K562 (cell line): Measurements from ENCODE around the gene GALNT7. TPM values are rescaled to one million over a fixed set of nuclear protein-coding genes. Genes with fewer than 3 reads are reported as not detected.

Source experiments
- ATAC-seq: fragments of 200-7000 bp; cut with Tn5 transposase; 3 replicates; pipeline ENCODE4 v1.9.1; 2020; ENCODE audit warnings: moderate library complexity
- BruUV-seq: library from RNA; stranded (reverse); fragments of 400-500 nt; replicated peaks from 2 replicates; lab custom pipeline; 2021; lab: Mats Ljungman, UMichigan
- CTCF ChIA-PET: fragments of 300-600 bp; formaldehyde crosslinking; extraction: SDS; loops from one replicate; lab custom pipeline; 2021; ENCODE audit warnings: low intra/inter-chr PET ratio; lab: Yijun Ruan, JAX
- POLR2A ChIA-PET: fragments of 300-600, 350-650 bp; sonication (Branson Sonifier 250); formaldehyde crosslinking; extraction: SDS; loops from one replicate; lab custom pipeline; 2021; ENCODE audit warnings: antibody characterized with exemption, inconsistent platforms; lab: Yijun Ruan, JAX
- DNase-seq, 4 experiments: peaks; one replicate each; pipeline versions ENCODE4 v3.0.0 to v3.0.0-alpha.2; 2011 to 2018; ENCODE audit warnings: low spot score in 3 of 4, mixed read lengths in 3 of 4; ENCODE audit errors: extremely low read depth in 1 of 4
- FAIRE-seq: peaks from 2 replicates; lab custom pipeline; 2011; peaks lifted over from hg19 to GRCh38; lab: Jason Lieb, UNC
- H2AFZ ChIP-seq: 2 replicates; pipeline ENCODE4 v1.6.0; 2011; ENCODE audit warnings: low read depth, low read length, control low read depth, inconsistent platforms
- H3K27ac ChIP-seq: fragments of 200-600 bp; 3 replicates; pipeline ENCODE4 v1.8.0; 2011; ENCODE audit warnings: low read depth, mild to moderate bottlenecking, control low read depth, inconsistent platforms, low read length, moderate library complexity, mixed read lengths; ENCODE audit errors: extremely low read depth
- H3K27me3 ChIP-seq, 2 experiments: fragments of 300-600 bp in 1 of 2; 2 replicates in 1 of 2; 3 replicates in 1 of 2; pipeline versions ENCODE4 v1.6.0 to v1.8.0; 2011; ENCODE audit warnings: inconsistent platforms in 2 of 2, low read length in 2 of 2, mild to moderate bottlenecking in 1 of 2, mixed read lengths in 1 of 2, moderate library complexity in 1 of 2; ENCODE audit not compliant: control insufficient read depth in 2 of 2, insufficient read depth in 2 of 2
- H3K36me3 ChIP-seq: fragments of 300-600 bp; 3 replicates; pipeline ENCODE4 v1.8.0; 2011; ENCODE audit warnings: mild to moderate bottlenecking, low read length, inconsistent platforms; ENCODE audit not compliant: control insufficient read depth, insufficient read depth
- H3K4me1 ChIP-seq, 2 experiments: fragments of 200-600 bp in 1 of 2; replicated peaks in 1 of 2; 2 replicates in 1 of 2; 3 replicates in 1 of 2; pipeline versions ENCODE4 v1.5.1 to v1.8.0; 2011; ENCODE audit warnings: inconsistent platforms in 2 of 2, low read length in 2 of 2, mild to moderate bottlenecking in 1 of 2, mixed read lengths in 1 of 2, moderate library complexity in 1 of 2; ENCODE audit not compliant: control insufficient read depth in 2 of 2, insufficient read depth in 2 of 2
- H3K4me2 ChIP-seq: 2 replicates; pipeline ENCODE4 v1.6.1; 2011; ENCODE audit warnings: low read length, control low read depth, inconsistent platforms, mixed read lengths; ENCODE audit not compliant: insufficient read depth
- H3K4me3 ChIP-seq: fragments of 200-600 bp; sonication (generic), shearing (Covaris generic); 2 replicates; pipeline ENCODE4 v1.5.1; 2016; ENCODE audit warnings: control low read depth, inconsistent platforms
- H3K79me2 ChIP-seq: fragments of 200-600 bp; 3 replicates; pipeline ENCODE4 v1.8.0; 2011; ENCODE audit warnings: low read length, inconsistent platforms; ENCODE audit not compliant: control insufficient read depth, insufficient read depth
- H3K9ac ChIP-seq, 2 experiments: 2 replicates each; pipeline versions ENCODE4 v1.6.0 to v1.6.1; 2011; ENCODE audit warnings: low read depth in 2 of 2, low read length in 2 of 2, control low read depth in 1 of 2, inconsistent platforms in 1 of 2, mild to moderate bottlenecking in 1 of 2, mixed read lengths in 1 of 2; ENCODE audit not compliant: insufficient read depth in 1 of 2
- H3K9me1 ChIP-seq: one replicate; pipeline ENCODE4 v1.6.0; 2011; ENCODE audit warnings: inconsistent platforms, mild to moderate bottlenecking, low read length, moderate library complexity; ENCODE audit not compliant: control insufficient read depth, insufficient read depth
- H3K9me3 ChIP-seq: replicated peaks from 2 replicates; pipeline ENCODE4 v1.5.1; 2011; ENCODE audit warnings: low read depth, low read length, inconsistent platforms; ENCODE audit not compliant: control insufficient read depth, insufficient read depth
- H4K20me1 ChIP-seq: replicated peaks from 2 replicates; pipeline ENCODE4 v1.6.1; 2011; ENCODE audit warnings: low read length, inconsistent platforms, mixed read lengths; ENCODE audit not compliant: control insufficient read depth, insufficient read depth
- ATF1 ChIP-seq, 2 experiments: fragments of 450-650 bp in 1 of 2; IDR thresholded peaks; 2 replicates each; pipeline ENCODE4 v1.6.1; 2016; ENCODE audit warnings: missing compliant biosample characterization in 1 of 2, missing genetic modification characterization in 1 of 2
- CEBPG ChIP-seq, 3 experiments: fragments of 200-800 bp in 1 of 3; sonication (Bioruptor generic) in 1 of 3; sonication (generic) in 1 of 3; formaldehyde crosslinking in 1 of 3; IDR thresholded peaks in 2 of 3; conservative IDR thresholded peaks in 1 of 3; 2 replicates each; pipeline versions ENCODE4 v1.6.1 to v1.8.0; 2016 to 2022; ENCODE audit warnings: missing compliant biosample characterization in 2 of 3, missing genetic modification characterization in 2 of 3, mild to moderate bottlenecking in 1 of 3, missing genetic modification reagents in 1 of 3
- ILF3 ChIP-seq: fragments of 450-650 bp; IDR thresholded peaks from 2 replicates; pipeline ENCODE4 v1.6.1; 2018; ENCODE audit warnings: antibody characterized with exemption, mild to moderate bottlenecking, moderate library complexity, borderline replicate concordance
- MEF2A ChIP-seq: IDR thresholded peaks from 2 replicates; pipeline ENCODE4 v1.6.1; 2011; ENCODE audit warnings: low read depth, mild to moderate bottlenecking, low read length, moderate library complexity; ENCODE audit not compliant: control insufficient read depth
- RCOR1 ChIP-seq, 2 experiments: IDR thresholded peaks; 2 replicates each; pipeline ENCODE4 v1.6.1; 2012; ENCODE audit warnings: low read depth in 2 of 2, low read length in 2 of 2, borderline replicate concordance in 1 of 2, improper control_type of control experiment in 1 of 2
- ZBTB9 ChIP-seq: fragments of 450-650 bp; formaldehyde crosslinking; IDR thresholded peaks from 2 replicates; pipeline ENCODE4 v1.4.0; 2020; ENCODE audit warnings: mild to moderate bottlenecking, moderate library complexity
- WGBS: fragments of 100-300 bp; shearing (Covaris generic); methylation state at CpG from one replicate; pipeline ENCODE4 v1.1.6; 2016; ENCODE audit warnings: low coverage, mixed read lengths; ENCODE audit not compliant: insufficient coverage; ENCODE audit errors: missing lambda C conversion rate; 5-methylcytosine and 5-hydroxymethylcytosine counted together
- in situ Hi-C: fragments of 300-500 bp; cut with MboI; formaldehyde crosslinking; loops from 4 replicates; pipeline ENCODE4 v1.15.0; 2018; ENCODE audit warnings: inconsistent platforms, mixed read lengths
- intact Hi-C: fragments of 100-400 bp; cut with micrococcal nuclease; formaldehyde crosslinking; loops from 2 replicates; pipeline ENCODE4 v1.14.2; 2022
- polyA plus RNA-seq, 8 experiments: library from polyadenylated mRNA; depleted of rRNA in 4 of 8; stranded (reverse) in 5 of 8; unstranded in 3 of 8; fragments of >200 nt; fragmentation: Nextera tagmentation in 2 of 8; fragmentation: Illumina TruSeq in 1 of 8; extraction: Ambion mirVana in 2 of 8; extraction: Trizol in 1 of 8; gene quantifications; 2 replicates each; pipeline versions ENCODE4 v1.2.1 to v1.2.3, GENCODE V29; 2011 to 2014; ENCODE audit warnings: inconsistent platforms in 1 of 8, missing spikeins in 1 of 8
- total RNA-seq, 7 experiments: library from RNA; depleted of rRNA in 6 of 7; stranded (reverse); fragments of >200 nt in 6 of 7; fragmentation: Illumina TruSeq in 2 of 7; extraction: Trizol in 2 of 7; gene quantifications; 2 replicates each; pipeline versions ENCODE4 v1.2.1 to v1.2.3, GENCODE V29; 2011 to 2021; ENCODE audit warnings: low replicate concordance in 1 of 7
- TF ChIP-seq, protein P1 (sequence below): sonication (generic); formaldehyde crosslinking; IDR thresholded peaks from 2 replicates; pipeline ENCODE4 v1.8.1; 2023; ENCODE audit warnings: mild to moderate bottlenecking, missing genetic modification reagents, moderate library complexity
- TF ChIP-seq, protein P2 (sequence below): fragments of 450-650 bp; IDR thresholded peaks from 2 replicates; pipeline ENCODE4 v1.6.1; 2016; ENCODE audit warnings: low read depth

GALNT7 gene
- total and polyA plus RNA-seq, 9 of the 15 experiments (the other 6 are each of a cell fraction or from before 2014, with no cell fraction given) = 16.7 to 38.7 (median 31.1) TPM

- 45% methylated on average over 6 of the region's 6 CpGs for WGBS
- no peaks in the 10 kb centered on the region for H3K9me1 ChIP-seq
- no peaks in the 10 kb centered on the region for H3K27me3 ChIP-seq
- no TSS peak for BruUV-seq
- H3K4me1 ChIP-seq = peaks cover 0 to 13% of the 10 kb centered on the region in 2 experiments; a peak in 2 of 5 replicates
- FAIRE-seq (no peak), DNase-seq (no peak), ATAC-seq (no peak)
- H3K9ac ChIP-seq = peak overlapping the region; percentile 53 to 99; a peak in 3 of 4 replicates
- H3K79me2 ChIP-seq = peaks cover 55% of the 10 kb centered on the region
- POLR2A ChIA-PET = interaction anchor here (1.0 to 8.8 kb wide), 5 partner anchors 9 to 81 kb away, joined by 3 to 123 read pairs (median 6); partner anchors contain the start of gene SAP30
- intact Hi-C loops = loop anchor here (5.0 to 10.0 kb wide), 2 partner anchors 80 to 953 kb away; partner anchors contain the start of genes CEP44 and FBXO8
- H3K36me3 ChIP-seq = peaks cover 59% of the 10 kb centered on the region
- H2AFZ ChIP-seq = no peak overlapping the region
- peak overlapping the region; percentile 91 for H3K4me2 ChIP-seq
- H3K4me3 ChIP-seq = peak overlapping the region; percentile 95
- CTCF ChIA-PET = interaction anchor here (0.6 kb wide), 1 partner anchor 53 kb away, joined by 4 read pairs; no protein-coding TSS in a partner anchor
- H3K9me3 ChIP-seq = no peaks in the 10 kb centered on the region
- H3K27ac ChIP-seq = 0 out of 3 replicates have a peak overlapping the region, but pooled peaks have one; percentile 15
- in situ Hi-C loops = loop anchor here (5.0 kb wide), 1 partner anchor 35 kb away; no protein-coding TSS in a partner anchor
- H4K20me1 ChIP-seq = no peaks in the 10 kb centered on the region; the same call in 1 of the 2 replicates
- TF ChIP-seq ATF1 (CRISPR knock-in tag; IDR thresholded peaks at IDR 0.05) (no peak), ATF1 (tag; IDR thresholded peaks at IDR 0.05) (peak; percentile 59; the same call in 1 of the 2 replicates), CEBPG (CRISPR knock-in tag; IDR thresholded peaks at IDR 0.05) (no peak), CEBPG (tag; conservative IDR thresholded peaks at IDR 0.05 in 1 of 2, IDR thresholded peaks at IDR 0.05 in 1 of 2) (0 out of 4 replicates have a peak, but pooled peaks of 1 of the 2 experiments have one; percentile 34), RCOR1 (IDR thresholded peaks at IDR 0.05; ENCODE audit: borderline replicate concordance in 1 of 2, low read depth in 2 of 2, low read length in 2 of 2) (no peak), ZBTB9 (CRISPR knock-in tag) (0 out of 2 replicates have a peak, but pooled peaks have one; percentile 26), MEF2A (no peak), ILF3 (0 out of 2 replicates have a peak, but pooled peaks have one; percentile 29)
- TF ChIP-seq, protein P1, sequence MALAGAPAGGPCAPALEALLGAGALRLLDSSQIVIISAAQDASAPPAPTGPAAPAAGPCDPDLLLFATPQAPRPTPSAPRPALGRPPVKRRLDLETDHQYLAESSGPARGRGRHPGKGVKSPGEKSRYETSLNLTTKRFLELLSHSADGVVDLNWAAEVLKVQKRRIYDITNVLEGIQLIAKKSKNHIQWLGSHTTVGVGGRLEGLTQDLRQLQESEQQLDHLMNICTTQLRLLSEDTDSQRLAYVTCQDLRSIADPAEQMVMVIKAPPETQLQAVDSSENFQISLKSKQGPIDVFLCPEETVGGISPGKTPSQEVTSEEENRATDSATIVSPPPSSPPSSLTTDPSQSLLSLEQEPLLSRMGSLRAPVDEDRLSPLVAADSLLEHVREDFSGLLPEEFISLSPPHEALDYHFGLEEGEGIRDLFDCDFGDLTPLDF (CRISPR knock-in tag) = no peak
- TF ChIP-seq, protein P2, sequence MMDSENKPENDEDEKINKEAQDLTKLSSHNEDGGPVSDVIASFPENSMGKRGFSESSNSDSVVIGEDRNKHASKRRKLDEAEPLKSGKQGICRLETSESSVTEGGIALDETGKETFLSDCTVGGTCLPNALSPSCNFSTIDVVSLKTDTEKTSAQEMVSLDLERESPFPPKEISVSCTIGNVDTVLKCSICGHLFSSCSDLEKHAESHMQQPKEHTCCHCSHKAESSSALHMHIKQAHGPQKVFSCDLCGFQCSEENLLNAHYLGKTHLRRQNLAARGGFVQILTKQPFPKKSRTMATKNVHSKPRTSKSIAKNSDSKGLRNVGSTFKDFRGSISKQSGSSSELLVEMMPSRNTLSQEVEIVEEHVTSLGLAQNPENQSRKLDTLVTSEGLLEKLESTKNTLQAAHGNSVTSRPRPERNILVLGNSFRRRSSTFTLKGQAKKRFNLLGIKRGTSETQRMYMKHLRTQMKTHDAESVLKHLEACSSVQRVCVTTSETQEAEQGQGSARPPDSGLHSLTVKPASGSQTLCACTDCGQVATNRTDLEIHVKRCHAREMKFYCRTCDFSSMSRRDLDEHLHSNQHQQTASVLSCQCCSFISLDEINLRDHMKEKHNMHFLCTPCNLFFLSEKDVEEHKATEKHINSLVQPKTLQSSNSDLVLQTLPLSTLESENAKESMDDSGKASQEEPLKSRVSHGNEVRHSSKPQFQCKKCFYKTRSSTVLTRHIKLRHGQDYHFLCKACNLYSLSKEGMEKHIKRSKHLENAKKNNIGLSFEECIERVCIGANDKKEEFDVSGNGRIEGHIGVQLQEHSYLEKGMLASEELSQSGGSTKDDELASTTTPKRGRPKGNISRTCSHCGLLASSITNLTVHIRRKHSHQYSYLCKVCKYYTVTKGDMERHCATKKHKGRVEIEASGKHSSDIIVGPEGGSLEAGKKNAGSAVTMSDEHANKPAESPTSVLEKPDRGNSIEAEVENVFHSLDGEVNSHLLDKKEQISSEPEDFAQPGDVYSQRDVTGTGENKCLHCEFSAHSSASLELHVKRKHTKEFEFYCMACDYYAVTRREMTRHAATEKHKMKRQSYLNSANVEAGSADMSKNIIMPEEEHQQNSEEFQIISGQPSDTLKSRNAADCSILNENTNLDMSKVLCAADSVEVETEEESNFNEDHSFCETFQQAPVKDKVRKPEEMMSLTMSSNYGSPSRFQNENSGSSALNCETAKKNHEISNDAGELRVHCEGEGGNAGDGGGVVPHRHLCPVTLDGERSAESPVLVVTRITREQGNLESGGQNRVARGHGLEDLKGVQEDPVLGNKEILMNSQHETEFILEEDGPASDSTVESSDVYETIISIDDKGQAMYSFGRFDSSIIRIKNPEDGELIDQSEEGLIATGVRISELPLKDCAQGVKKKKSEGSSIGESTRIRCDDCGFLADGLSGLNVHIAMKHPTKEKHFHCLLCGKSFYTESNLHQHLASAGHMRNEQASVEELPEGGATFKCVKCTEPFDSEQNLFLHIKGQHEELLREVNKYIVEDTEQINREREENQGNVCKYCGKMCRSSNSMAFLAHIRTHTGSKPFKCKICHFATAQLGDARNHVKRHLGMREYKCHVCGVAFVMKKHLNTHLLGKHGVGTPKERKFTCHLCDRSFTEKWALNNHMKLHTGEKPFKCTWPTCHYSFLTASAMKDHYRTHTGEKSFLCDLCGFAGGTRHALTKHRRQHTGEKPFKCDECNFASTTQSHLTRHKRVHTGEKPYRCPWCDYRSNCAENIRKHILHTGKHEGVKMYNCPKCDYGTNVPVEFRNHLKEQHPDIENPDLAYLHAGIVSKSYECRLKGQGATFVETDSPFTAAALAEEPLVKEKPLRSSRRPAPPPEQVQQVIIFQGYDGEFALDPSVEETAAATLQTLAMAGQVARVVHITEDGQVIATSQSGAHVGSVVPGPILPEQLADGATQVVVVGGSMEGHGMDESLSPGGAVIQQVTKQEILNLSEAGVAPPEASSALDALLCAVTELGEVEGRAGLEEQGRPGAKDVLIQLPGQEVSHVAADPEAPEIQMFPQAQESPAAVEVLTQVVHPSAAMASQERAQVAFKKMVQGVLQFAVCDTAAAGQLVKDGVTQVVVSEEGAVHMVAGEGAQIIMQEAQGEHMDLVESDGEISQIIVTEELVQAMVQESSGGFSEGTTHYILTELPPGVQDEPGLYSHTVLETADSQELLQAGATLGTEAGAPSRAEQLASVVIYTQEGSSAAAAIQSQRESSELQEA = 0 out of 2 replicates have a peak, but pooled peaks have one; percentile 11
Observed at GRCh38 chr4:173332021-173332487, 163.4 kb downstream of the GALNT7 start.
